K562 treated with DMSO at 1 percent for 12 hours (cell line): ENCODE results near the gene CEACAM3. TPM values are rescaled to one million over a fixed set of nuclear protein-coding genes. Genes with fewer than 3 reads are reported as not detected.

Source experiments
- total RNA-seq: library from RNA; unstranded; fragments of 300-600 nt; gene quantifications from 2 replicates; pipeline ENCODE4 v1.2.3, GENCODE V29; 2022; ENCODE audit not compliant: insufficient read depth

CEACAM3 gene
- total RNA-seq: not detected in 2 replicates

DNA sequence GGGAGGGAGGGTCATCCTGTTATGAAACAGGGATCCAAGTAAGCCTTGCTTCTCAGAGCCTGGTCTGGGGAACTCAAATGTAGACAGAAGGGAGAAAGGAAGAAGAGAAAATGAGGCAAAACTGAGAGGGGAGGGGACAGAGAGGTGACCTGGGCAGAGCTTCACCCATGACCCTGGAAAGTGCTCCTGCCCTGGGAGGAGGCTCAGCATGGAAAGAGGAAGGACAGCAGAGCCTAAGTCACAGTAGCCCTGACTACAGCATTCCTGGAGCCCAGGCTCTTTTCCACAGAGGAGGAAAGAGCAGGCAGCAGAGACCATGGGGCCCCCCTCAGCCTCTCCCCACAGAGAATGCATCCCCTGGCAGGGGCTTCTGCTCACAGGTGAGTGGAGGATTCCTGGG lies at the start of gene CEACAM3:
TSS of gene CEACAM3 (plus strand) at position 226 of the 400 bp plus-strand sequence. CDS start at position 317, 91 bp downstream.

DNA sequence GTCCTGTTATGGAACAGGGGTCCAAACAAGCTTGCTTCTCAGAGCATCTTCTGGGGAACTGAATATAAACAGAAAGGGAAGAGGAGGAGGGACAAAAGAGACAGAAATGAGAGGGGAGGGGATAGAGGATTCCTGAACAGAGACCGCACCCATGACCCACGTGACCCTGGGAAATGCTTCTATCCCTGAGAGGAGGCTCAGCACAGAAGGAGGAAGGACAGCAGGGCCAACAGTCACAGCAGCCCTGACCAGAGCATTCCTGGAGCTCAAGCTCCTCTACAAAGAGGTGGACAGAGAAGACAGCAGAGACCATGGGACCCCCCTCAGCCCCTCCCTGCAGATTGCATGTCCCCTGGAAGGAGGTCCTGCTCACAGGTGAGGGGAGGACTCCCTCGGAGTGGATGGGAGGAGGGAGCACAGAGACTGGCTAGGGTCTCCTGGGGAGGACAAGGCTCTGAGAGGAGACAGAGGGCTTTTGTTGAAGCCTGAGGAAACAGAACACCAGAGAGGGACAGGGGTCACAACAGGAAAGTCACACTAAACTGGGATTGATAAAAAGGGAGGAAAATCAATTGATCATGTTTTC lies 41.0 kb upstream of the CEACAM3 start, which contains the start of gene CEACAM6:
TSS of gene CEACAM6 (plus strand) at position 203 of the 586 bp plus-strand sequence. CDS start at position 312, 109 bp downstream.

DNA sequence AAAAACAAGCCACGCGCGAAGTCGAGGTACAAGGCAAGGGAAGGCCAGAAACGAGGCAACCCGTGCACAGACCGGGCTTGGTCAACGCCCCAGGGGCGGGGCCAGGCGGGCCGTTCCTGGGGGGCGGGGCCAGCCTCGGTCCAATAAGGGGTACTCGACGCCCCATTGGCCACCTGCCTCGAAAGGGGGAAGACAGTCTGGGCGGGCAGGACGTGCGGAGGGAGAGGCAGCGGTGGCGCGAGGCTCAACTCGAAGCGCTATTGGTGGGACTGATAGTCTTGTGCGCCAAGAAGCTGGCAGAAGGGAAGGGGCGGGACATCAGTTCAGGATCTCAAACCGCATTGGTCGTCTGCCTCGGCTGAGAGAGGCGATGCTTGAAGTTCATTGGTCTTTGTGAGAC lies 48.2 kb downstream of the CEACAM3 start, which contains the start of gene LYPD4:
TSS of gene LYPD4 (minus strand) at position 83 of the 400 bp plus-strand sequence. CDS start 5,398 bp downstream, outside the sequence.

DNA sequence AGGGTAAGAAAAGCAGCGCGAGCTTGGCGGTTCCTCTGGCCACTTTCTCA lies 48.4 kb downstream of the CEACAM3 start, which contains the start of gene DMRTC2:
TSS of gene DMRTC2 (plus strand) at position 42 of the 50 bp plus-strand sequence. CDS start 2,387 bp downstream, outside the sequence.

DNA sequence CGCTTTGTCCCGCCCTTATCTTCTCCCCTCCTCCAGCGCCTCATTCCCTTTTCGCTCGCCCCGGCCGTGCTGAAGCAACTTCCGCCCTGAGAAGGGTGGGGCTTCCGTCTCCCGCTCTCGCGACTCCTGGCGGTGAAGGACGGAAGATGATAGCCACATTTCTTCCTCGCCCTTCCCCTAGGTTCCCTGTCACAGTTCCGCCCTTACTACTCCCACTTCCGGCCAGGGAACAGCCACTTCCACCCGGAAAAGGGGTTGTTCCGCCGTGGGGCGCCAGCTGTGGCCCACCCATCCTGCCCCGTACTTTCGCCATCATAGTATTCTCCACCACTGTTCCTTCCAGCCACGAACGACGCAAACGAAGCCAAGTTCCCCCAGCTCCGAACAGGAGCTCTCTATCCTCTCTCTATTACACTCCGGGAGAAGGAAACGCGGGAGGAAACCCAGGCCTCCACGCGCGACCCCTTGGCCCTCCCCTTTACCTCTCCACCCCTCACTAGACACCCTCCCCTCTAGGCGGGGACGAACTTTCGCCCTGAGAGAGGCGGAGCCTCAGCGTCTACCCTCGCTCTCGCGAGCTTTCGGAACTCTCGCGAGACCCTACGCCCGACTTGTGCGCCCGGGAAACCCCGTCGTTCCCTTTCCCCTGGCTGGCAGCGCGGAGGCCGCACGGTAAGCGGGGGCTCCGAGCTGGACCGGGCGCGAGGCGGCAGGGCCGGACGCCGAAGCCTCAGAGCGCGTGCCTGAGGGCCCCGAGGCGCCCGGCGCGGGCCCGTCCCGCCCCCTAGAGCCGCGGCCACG lies 63.4 kb downstream of the CEACAM3 start, which contains the start of gene RPS19:
TSS of gene RPS19 (plus strand) at position 638 of the 801 bp plus-strand sequence. CDS start 520 bp downstream, outside the sequence.

Other genes starting within 250 kb of the CEACAM3 start
- gene CEACAM21, start 220.4 kb upstream of the CEACAM3 start, total RNA-seq: 1.4 and 1.6 TPM in 2 replicates
- not detected in 2 replicates for gene CEACAM4, start 169.5 kb upstream of the CEACAM3 start, total RNA-seq
- gene CEACAM7, start 108.3 kb upstream of the CEACAM3 start, total RNA-seq: not detected in 2 replicates
- not detected in 2 replicates for gene CEACAM5, start 88.0 kb upstream of the CEACAM3 start, total RNA-seq
- gene CEACAM6, start 41.1 kb upstream of the CEACAM3 start, total RNA-seq: not detected in 2 replicates
- gene LYPD4, start 48.1 kb downstream of the CEACAM3 start, total RNA-seq: not detected in 2 replicates
- not detected in 2 replicates for gene DMRTC2, start 48.5 kb downstream of the CEACAM3 start, total RNA-seq
- 3,742 and 5,945 TPM in 2 replicates for gene RPS19, start 63.7 kb downstream of the CEACAM3 start, total RNA-seq
- gene CD79A, start 80.7 kb downstream of the CEACAM3 start, total RNA-seq: not detected in 2 replicates
- 83.2 and 94.1 TPM in 2 replicates for gene ARHGEF1, start 86.6 kb downstream of the CEACAM3 start, total RNA-seq
- 0.41 and 0.53 TPM in 2 replicates for gene ERFL, start 131.9 kb downstream of the CEACAM3 start, total RNA-seq
- gene RABAC1, start 162.7 kb downstream of the CEACAM3 start, total RNA-seq: 140 and 218 TPM in 2 replicates
- gene ATP1A3, start 197.6 kb downstream of the CEACAM3 start, total RNA-seq: 0.70 and 0.97 TPM in 2 replicates